Loucy (cell line): ENCODE data around the gene CPED1.

ENCODE experiments used
- H2AFZ ChIP-seq: fragments of 200-600 bp; sonication (generic); 2 replicates; pipeline ENCODE4 v1.6.0; 2016; ENCODE audit warnings: antibody characterized with exemption, mild to moderate bottlenecking, low read length, moderate library complexity
- H3F3A ChIP-seq: fragments of 200-600 bp; 2 replicates; pipeline ENCODE4 v1.6.0; 2016; ENCODE audit warnings: antibody characterized with exemption, low read depth, mild to moderate bottlenecking
- H3K27me3 ChIP-seq: fragments of 200-600 bp; sonication (generic); 2 replicates; pipeline ENCODE4 v1.6.1; 2014; ENCODE audit warnings: low read length, mild to moderate bottlenecking; ENCODE audit not compliant: insufficient read depth, poor library complexity, severe bottlenecking
- H3K36me3 ChIP-seq: fragments of 200-600 bp; sonication (generic); 2 replicates; pipeline ENCODE4 v1.6.1; 2016; ENCODE audit warnings: low read length; ENCODE audit not compliant: insufficient read depth
- H3K4me1 ChIP-seq: fragments of 200-600 bp; sonication (generic); 2 replicates; pipeline ENCODE4 v1.5.1; 2014; ENCODE audit warnings: low read length, mild to moderate bottlenecking; ENCODE audit not compliant: insufficient read depth, poor library complexity, severe bottlenecking
- H3K4me2 ChIP-seq: fragments of 200-600 bp; sonication (generic); 2 replicates; pipeline ENCODE4 v1.6.0; 2014; ENCODE audit warnings: antibody characterized with exemption, low read length, low read depth, mild to moderate bottlenecking; ENCODE audit not compliant: poor library complexity, severe bottlenecking
- H3K4me3 ChIP-seq: fragments of 200-600 bp; sonication (generic); 2 replicates; pipeline ENCODE4 v1.5.1; 2014; ENCODE audit warnings: low read length, mild to moderate bottlenecking, mixed read lengths; ENCODE audit not compliant: poor library complexity, severe bottlenecking
- H3K79me2 ChIP-seq: fragments of 200-600 bp; sonication (generic); 2 replicates; pipeline ENCODE4 v1.6.1; 2014; ENCODE audit warnings: low read length; ENCODE audit not compliant: insufficient read depth
- H3K9ac ChIP-seq: fragments of 200-600 bp; sonication (generic); 2 replicates; pipeline ENCODE4 v1.6.0; 2014; ENCODE audit warnings: mild to moderate bottlenecking, low read depth, low read length, moderate library complexity; ENCODE audit not compliant: poor library complexity, severe bottlenecking
- H3K9me2 ChIP-seq: fragments of 200-600 bp; sonication (generic); replicated peaks from 2 replicates; pipeline ENCODE4 v1.6.1; 2016; ENCODE audit warnings: low read depth, low read length, mixed read lengths
- H3K9me3 ChIP-seq: fragments of 200-600 bp; sonication (generic); 2 replicates; pipeline ENCODE4 v1.6.1; 2014; ENCODE audit warnings: mild to moderate bottlenecking, antibody characterized with exemption, low read length, low read depth; ENCODE audit not compliant: insufficient read depth
- H4K20me1 ChIP-seq: fragments of 200-600 bp; sonication (generic); 2 replicates; pipeline ENCODE4 v1.6.0; 2014; ENCODE audit warnings: antibody characterized with exemption, low read length, mild to moderate bottlenecking; ENCODE audit not compliant: insufficient read depth, poor library complexity, severe bottlenecking
- CTCF ChIP-seq: fragments of 200-600 bp; sonication (generic); conservative IDR thresholded peaks from 2 replicates; pipeline ENCODE4 v1.5.1; 2014; ENCODE audit warnings: mild to moderate bottlenecking, antibody characterized with exemption, low read length
- EZH2phosphoT487 ChIP-seq: fragments of 200-600 bp; IDR thresholded peaks from 2 replicates; pipeline ENCODE4 v1.6.1; 2018; ENCODE audit warnings: antibody characterized with exemption, mild to moderate bottlenecking, moderate library complexity, borderline replicate concordance

The CPED1 gene

GRCh38 chr7:121334875-121335648, 346.6 kb downstream of the CPED1 start:
- Histone ChIP-seq H2AFZ (no peak overlapping the region), H3K4me1 (no peaks in the 10 kb centered on the region), H3K9ac (no peak overlapping the region), H3K9me3 (no peaks in the 10 kb centered on the region), H3K27me3 (no peaks in the 10 kb centered on the region), H3K9me2 (no peaks in the 10 kb centered on the region), H4K20me1 (no peaks in the 10 kb centered on the region), H3F3A (no peaks in the 10 kb centered on the region), H3K36me3 (no peaks in the 10 kb centered on the region), H3K4me3 (no peak overlapping the region), H3K79me2 (no peaks in the 10 kb centered on the region), H3K4me2 (no peak overlapping the region)
- no peak for TF ChIP-seq CTCF

GRCh38 chr7:121336579-121336978, 348.1 kb downstream of the CPED1 start:
- Histone ChIP-seq H4K20me1 (no peaks in the 10 kb centered on the region), H3K9me2 (no peaks in the 10 kb centered on the region), H2AFZ (no peak overlapping the region), H3F3A (no peaks in the 10 kb centered on the region), H3K4me2 (no peak overlapping the region), H3K36me3 (no peaks in the 10 kb centered on the region), H3K79me2 (no peaks in the 10 kb centered on the region), H3K27me3 (no peaks in the 10 kb centered on the region), H3K4me1 (no peaks in the 10 kb centered on the region), H3K9ac (no peak overlapping the region), H3K4me3 (no peak overlapping the region), H3K9me3 (no peaks in the 10 kb centered on the region)
- TF ChIP-seq EZH2phosphoT487 (no peak), CTCF (no peak)

DNA sequence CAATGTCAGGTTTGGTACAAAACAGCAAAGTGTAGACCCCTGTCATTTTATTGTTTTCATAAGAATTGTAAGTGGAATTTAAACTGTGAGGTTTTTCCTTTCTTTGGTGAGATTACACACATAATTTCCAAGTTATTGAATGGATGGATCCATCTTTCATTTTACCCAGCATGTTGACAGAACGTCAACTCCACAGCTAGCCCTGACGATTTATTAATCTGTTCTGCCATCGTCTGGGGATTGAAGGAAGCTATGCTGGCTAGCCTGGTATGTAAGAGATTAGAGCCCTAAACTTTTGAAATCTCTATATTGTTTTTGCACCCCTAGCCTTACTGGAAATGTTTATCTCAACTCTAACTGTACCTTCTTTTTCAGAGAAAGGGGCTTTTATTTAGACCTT, 348.9 kb downstream of the CPED1 start:
- H3K4me1 ChIP-seq, result no peaks in the 10 kb centered on the region
- H3K27me3 ChIP-seq, result no peaks in the 10 kb centered on the region
- H3K4me3 ChIP-seq, result no peak overlapping the region
- H4K20me1 ChIP-seq, result no peaks in the 10 kb centered on the region
- no peaks in the 10 kb centered on the region for H3K9me3 ChIP-seq
- no peak overlapping the region for H3K9ac ChIP-seq
- no peaks in the 10 kb centered on the region for H3F3A ChIP-seq
- H3K79me2 ChIP-seq, result no peaks in the 10 kb centered on the region
- no peak overlapping the region for H2AFZ ChIP-seq
- TF ChIP-seq CTCF (peak; percentile 20; the same call in 1 of the 2 replicates), EZH2phosphoT487 (no peak)
- H3K4me2 ChIP-seq, result no peak overlapping the region
- H3K36me3 ChIP-seq, result no peaks in the 10 kb centered on the region
- H3K9me2 ChIP-seq, result no peaks in the 10 kb centered on the region
